ENCODE measurements around the gene HELZ. TPM values are rescaled to one million over a fixed set of nuclear protein-coding genes. Genes with fewer than 3 reads are reported as not detected.

HELZ gene
- total RNA-seq, 1 donor from 2014 or later: 72.5 TPM

GRCh38 chr17:67032382-67032781 is 212.6 kb downstream of the HELZ start:
- Histone ChIP-seq H3K4me3 (no peak overlapping the region), H3K36me3 (no peaks in the 10 kb centered on the region), H3K9me3 (no peaks in the 10 kb centered on the region), H3K4me1 (no peaks in the 10 kb centered on the region), H3K27ac (no peak overlapping the region), H3K27me3 (no peaks in the 10 kb centered on the region)
- intact Hi-C loops (cut with DNase I): no loop called here
- no peak for TF ChIP-seq CTCF (IDR thresholded peaks at IDR 0.05)
- DNase-seq (no peak), ATAC-seq (no peak)

GRCh38 chr17:67030641-67031040 is 214.4 kb downstream of the HELZ start:
- H3K36me3 ChIP-seq: no peaks in the 10 kb centered on the region
- DNase-seq: no peak
- ATAC-seq: no peak
- H3K9me3 ChIP-seq: no peaks in the 10 kb centered on the region
- intact Hi-C loops (cut with DNase I): no loop called here
- H3K27me3 ChIP-seq: no peaks in the 10 kb centered on the region
- no peak overlapping the region for H3K4me3 ChIP-seq
- H3K27ac ChIP-seq: no peak overlapping the region
- H3K4me1 ChIP-seq: no peaks in the 10 kb centered on the region
- TF ChIP-seq CTCF (IDR thresholded peaks at IDR 0.05): no peak

- intact Hi-C loops (cut with DNase I): no loop called here
- Histone ChIP-seq H3K36me3 (no peaks in the 10 kb centered on the region), H3K9me3 (no peaks in the 10 kb centered on the region), H3K4me1 (no peaks in the 10 kb centered on the region), H3K4me3 (no peak overlapping the region), H3K27ac (no peak overlapping the region), H3K27me3 (no peaks in the 10 kb centered on the region)
- no peak for TF ChIP-seq CTCF (IDR thresholded peaks at IDR 0.05)
- ATAC-seq: no peak
- DNase-seq: peak; percentile 44
These were observed 217.9 kb downstream of the HELZ start for GRCh38 chr17:67027031-67027628.

- H3K4me1 ChIP-seq: no peaks in the 10 kb centered on the region
- H3K9me3 ChIP-seq: no peaks in the 10 kb centered on the region
- intact Hi-C loops (cut with DNase I): no loop called here
- H3K27ac ChIP-seq: no peak overlapping the region
- no peak for DNase-seq
- no peak overlapping the region for H3K4me3 ChIP-seq
- no peak for TF ChIP-seq CTCF (IDR thresholded peaks at IDR 0.05)
- peak; percentile 37 for ATAC-seq
- no peaks in the 10 kb centered on the region for H3K27me3 ChIP-seq
- no peaks in the 10 kb centered on the region for H3K36me3 ChIP-seq
These were observed 218.7 kb downstream of the HELZ start for GRCh38 chr17:67026341-67026740.

- DNase-seq (peak; percentile 74), ATAC-seq (peak; percentile 57)
- TF ChIP-seq CTCF (IDR thresholded peaks at IDR 0.05): no peak
- no peaks in the 10 kb centered on the region for H3K4me1 ChIP-seq
- H3K36me3 ChIP-seq: no peaks in the 10 kb centered on the region
- H3K27ac ChIP-seq: no peak overlapping the region
- intact Hi-C loops (cut with DNase I): no loop called here
- no peak overlapping the region for H3K4me3 ChIP-seq
- no peaks in the 10 kb centered on the region for H3K9me3 ChIP-seq
- H3K27me3 ChIP-seq: no peaks in the 10 kb centered on the region
These were observed 219.7 kb downstream of the HELZ start for GRCh38 chr17:67025216-67025792.

Data from upper lobe of right lung (tissue), 1 donor.